HEK293 (cell line): Measurements from ENCODE around the gene C16orf78.

Experiments used
- CTCF ChIA-PET: fragments of 350-600 bp; formaldehyde crosslinking; extraction: SDS; loops from one replicate; lab custom pipeline; 2021; ENCODE audit warnings: antibody characterized with exemption; lab: Yijun Ruan, JAX
- POLR2A ChIA-PET: fragments of 300-600 bp; formaldehyde crosslinking; extraction: SDS; loops from one replicate; lab custom pipeline; 2020; ENCODE audit warnings: antibody characterized with exemption, inconsistent platforms; lab: Yijun Ruan, JAX
- H3K27ac ChIP-seq: fragments of 200-500 bp; sonication (Bioruptor generic); 2 replicates; pipeline ENCODE4 v1.5.1; 2014; ENCODE audit warnings: low read depth, low read length, control low read depth, inconsistent platforms; ENCODE audit errors: extremely low read depth
- H3K36me3 ChIP-seq, 2 experiments: fragments of 200-500 bp in 1 of 2; sonication (Bioruptor generic) in 1 of 2; 1 replicate in 1 of 2; 2 replicates in 1 of 2; pipeline ENCODE4 v1.5.1; 2014 to 2017; ENCODE audit warnings: inconsistent platforms in 2 of 2, low read length in 2 of 2; ENCODE audit not compliant: control insufficient read depth in 2 of 2, insufficient read depth in 1 of 2
- H3K4me1 ChIP-seq: fragments of 200-500 bp; sonication (Bioruptor generic); 2 replicates; pipeline ENCODE4 v1.5.1; 2014; ENCODE audit warnings: mild to moderate bottlenecking, low read length, inconsistent platforms; ENCODE audit not compliant: control insufficient read depth, insufficient read depth
- H3K4me3 ChIP-seq: 2 replicates; pipeline ENCODE4 v1.5.1; 2011; ENCODE audit warnings: low read depth, mild to moderate bottlenecking, control low read depth, low read length, moderate library complexity
- H3K9me3 ChIP-seq: fragments of 200-500 bp; sonication (Bioruptor generic); 2 replicates; pipeline ENCODE4 v1.5.1; 2014; ENCODE audit warnings: low read depth, low read length, inconsistent platforms; ENCODE audit not compliant: control insufficient read depth, insufficient read depth
- GFI1B ChIP-seq: fragments of 450-650 bp; formaldehyde crosslinking; IDR thresholded peaks from 2 replicates; pipeline ENCODE4 v1.5.1; 2016; ENCODE audit warnings: missing biosample characterization, missing genetic modification characterization
- OVOL3 ChIP-seq: fragments of 450-650 bp; formaldehyde crosslinking; IDR thresholded peaks from 2 replicates; pipeline ENCODE4 v1.5.1; 2016; ENCODE audit warnings: missing biosample characterization, missing genetic modification characterization
- ZBTB1 ChIP-seq: fragments of 450-650 bp; formaldehyde crosslinking; IDR thresholded peaks from 2 replicates; pipeline ENCODE4 v1.5.1; 2016; ENCODE audit warnings: missing biosample characterization, missing genetic modification characterization
- ZNF16 ChIP-seq: fragments of 450-650 bp; formaldehyde crosslinking; IDR thresholded peaks from 2 replicates; pipeline ENCODE4 v1.5.1; 2016; ENCODE audit warnings: low read depth, missing biosample characterization, missing genetic modification characterization
- ZNF169 ChIP-seq: fragments of 450-650 bp; formaldehyde crosslinking; IDR thresholded peaks from 2 replicates; pipeline ENCODE4 v1.5.1; 2016; ENCODE audit warnings: missing biosample characterization, missing genetic modification characterization
- ZNF23 ChIP-seq: fragments of 450-650 bp; formaldehyde crosslinking; IDR thresholded peaks from 2 replicates; pipeline ENCODE4 v1.5.1; 2016; ENCODE audit warnings: missing biosample characterization, missing genetic modification characterization, borderline replicate concordance
- ZNF350 ChIP-seq: fragments of 450-650 bp; formaldehyde crosslinking; IDR thresholded peaks from 2 replicates; pipeline ENCODE4 v1.5.0; 2017; ENCODE audit warnings: missing biosample characterization, mild to moderate bottlenecking, missing genetic modification characterization
- ZNF473 ChIP-seq: fragments of 450-650 bp; formaldehyde crosslinking; IDR thresholded peaks from 2 replicates; pipeline ENCODE4 v1.5.1; 2017; ENCODE audit warnings: missing biosample characterization, missing genetic modification characterization
- ZNF521 ChIP-seq: fragments of 450-650 bp; formaldehyde crosslinking; IDR thresholded peaks from 2 replicates; pipeline ENCODE4 v1.5.1; 2017; ENCODE audit warnings: missing biosample characterization, mild to moderate bottlenecking, missing genetic modification characterization
- ZNF544 ChIP-seq: fragments of 450-650 bp; formaldehyde crosslinking; IDR thresholded peaks from 2 replicates; pipeline ENCODE4 v1.5.0; 2017; ENCODE audit warnings: missing biosample characterization, missing genetic modification characterization
- ZNF558 ChIP-seq: fragments of 450-650 bp; formaldehyde crosslinking; IDR thresholded peaks from 2 replicates; pipeline ENCODE4 v1.5.1; 2016; ENCODE audit warnings: missing biosample characterization, missing genetic modification characterization
- ZNF626 ChIP-seq: fragments of 450-650 bp; sonication (Bioruptor Pico); formaldehyde crosslinking; IDR thresholded peaks from 2 replicates; pipeline ENCODE4 v1.5.1; 2018; ENCODE audit warnings: missing biosample characterization, missing genetic modification characterization, inconsistent platforms
- ZNF629 ChIP-seq: fragments of 450-650 bp; formaldehyde crosslinking; IDR thresholded peaks from 2 replicates; pipeline ENCODE4 v1.5.1; 2017; ENCODE audit warnings: missing biosample characterization, missing genetic modification characterization
- TF ChIP-seq, protein P1 (sequence below): fragments of 450-650 bp; formaldehyde crosslinking; IDR thresholded peaks from 2 replicates; pipeline ENCODE4 v1.5.1; 2016; ENCODE audit warnings: missing biosample characterization, missing genetic modification characterization, low read depth
- TF ChIP-seq, protein P2 (sequence below): fragments of 450-650 bp; formaldehyde crosslinking; IDR thresholded peaks from 2 replicates; pipeline ENCODE4 v1.5.1; 2017; ENCODE audit warnings: missing biosample characterization, missing genetic modification characterization
- TF ChIP-seq, protein P3 (sequence below): fragments of 450-650 bp; formaldehyde crosslinking; IDR thresholded peaks from 2 replicates; pipeline ENCODE4 v1.5.1; 2016; ENCODE audit warnings: missing biosample characterization, missing genetic modification characterization
- TF ChIP-seq, protein P4 (sequence below): fragments of 450-650 bp; formaldehyde crosslinking; conservative IDR thresholded peaks from 2 replicates; pipeline ENCODE4 v1.5.1; 2016; ENCODE audit warnings: low read depth, missing biosample characterization, missing genetic modification characterization

C16orf78 gene

DNA sequence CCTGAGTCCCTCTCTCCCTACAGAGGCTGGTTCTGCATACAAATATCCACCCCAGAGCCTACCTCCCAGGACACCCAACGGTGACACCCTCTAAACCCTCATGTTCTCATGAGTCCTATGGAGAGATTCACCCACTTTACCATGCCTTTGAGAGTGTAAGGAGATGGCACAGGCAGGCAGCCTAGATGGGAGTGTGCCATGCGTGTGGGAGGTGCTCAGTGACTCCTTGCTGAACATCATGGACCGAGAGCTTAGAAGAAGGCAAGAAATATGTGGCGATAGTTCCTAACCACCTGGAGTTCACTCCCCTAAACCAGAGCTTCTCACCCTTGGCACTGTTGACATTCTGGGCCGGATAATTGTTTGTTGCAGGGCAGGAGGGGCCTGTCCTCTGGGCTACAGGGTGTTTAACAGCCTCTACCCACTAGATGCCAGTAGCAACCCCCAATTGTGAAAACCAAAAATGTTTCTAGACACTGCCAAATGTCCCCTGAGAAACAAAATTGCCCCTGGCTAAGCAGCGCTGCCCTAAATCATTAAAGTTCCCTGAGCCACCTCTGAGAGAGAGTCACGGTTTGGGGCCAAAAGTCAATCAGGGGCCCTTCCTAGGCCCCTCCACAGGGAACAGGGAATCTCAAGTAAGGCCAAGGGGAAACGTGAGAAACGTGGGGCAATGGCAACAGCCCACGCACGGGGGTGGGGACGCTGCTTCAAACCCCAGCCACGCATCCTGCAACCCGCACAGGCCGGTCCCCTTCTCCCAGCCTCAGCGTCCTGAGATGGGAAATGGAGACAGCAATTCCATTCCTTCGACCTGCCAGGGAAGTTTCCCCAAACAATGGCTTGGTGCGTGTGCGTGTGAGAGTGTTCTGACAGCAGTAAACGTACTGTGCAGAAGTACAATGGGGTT lies 66.8 kb downstream of the C16orf78 start (continued):
- TF ChIP-seq, protein P1, sequence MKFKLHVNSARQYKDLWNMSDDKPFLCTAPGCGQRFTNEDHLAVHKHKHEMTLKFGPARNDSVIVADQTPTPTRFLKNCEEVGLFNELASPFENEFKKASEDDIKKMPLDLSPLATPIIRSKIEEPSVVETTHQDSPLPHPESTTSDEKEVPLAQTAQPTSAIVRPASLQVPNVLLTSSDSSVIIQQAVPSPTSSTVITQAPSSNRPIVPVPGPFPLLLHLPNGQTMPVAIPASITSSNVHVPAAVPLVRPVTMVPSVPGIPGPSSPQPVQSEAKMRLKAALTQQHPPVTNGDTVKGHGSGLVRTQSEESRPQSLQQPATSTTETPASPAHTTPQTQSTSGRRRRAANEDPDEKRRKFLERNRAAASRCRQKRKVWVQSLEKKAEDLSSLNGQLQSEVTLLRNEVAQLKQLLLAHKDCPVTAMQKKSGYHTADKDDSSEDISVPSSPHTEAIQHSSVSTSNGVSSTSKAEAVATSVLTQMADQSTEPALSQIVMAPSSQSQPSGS (tag by site-specific recombination) = no peak
- TF ChIP-seq ZNF473 (tag by site-specific recombination) (no peak), ZNF16 (tag by site-specific recombination) (no peak), ZNF544 (tag by site-specific recombination) (no peak)

DNA sequence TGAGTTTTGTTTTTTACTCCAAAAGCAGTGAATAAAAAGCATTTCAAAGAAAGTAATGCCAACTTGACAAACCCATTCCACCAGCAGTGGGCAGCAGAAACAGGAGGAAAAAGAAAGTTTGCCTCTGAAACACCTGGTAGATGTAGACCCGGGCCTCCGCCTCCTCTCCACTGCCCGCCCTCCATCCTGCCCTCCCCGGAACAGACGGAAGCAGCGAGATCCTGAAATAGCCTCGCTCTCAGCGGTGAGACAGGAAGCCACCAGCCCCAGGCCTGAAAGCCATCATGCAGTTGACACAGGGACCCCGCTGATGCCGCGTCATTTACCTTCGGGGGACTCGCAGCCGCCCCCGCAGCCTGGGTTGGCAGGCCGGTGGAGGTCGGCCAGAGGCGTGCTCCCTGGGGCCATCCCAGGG lies 67.8 kb downstream of the C16orf78 start:
- CTCF ChIA-PET = no interaction called here
- no peak overlapping the region for H3K4me3 ChIP-seq
- POLR2A ChIA-PET = no interaction called here

More for the DNA sequence above, 67.8 kb downstream of the C16orf78 start:
- Histone ChIP-seq H3K4me1 (no peaks in the 10 kb centered on the region), H3K27ac (no peak overlapping the region), H3K9me3 (no peaks in the 10 kb centered on the region), H3K36me3 (no peaks in the 10 kb centered on the region)
- TF ChIP-seq ZNF350 (tag by site-specific recombination) = no peak
- TF ChIP-seq OVOL3 (tag by site-specific recombination) = no peak
- TF ChIP-seq, protein P2, sequence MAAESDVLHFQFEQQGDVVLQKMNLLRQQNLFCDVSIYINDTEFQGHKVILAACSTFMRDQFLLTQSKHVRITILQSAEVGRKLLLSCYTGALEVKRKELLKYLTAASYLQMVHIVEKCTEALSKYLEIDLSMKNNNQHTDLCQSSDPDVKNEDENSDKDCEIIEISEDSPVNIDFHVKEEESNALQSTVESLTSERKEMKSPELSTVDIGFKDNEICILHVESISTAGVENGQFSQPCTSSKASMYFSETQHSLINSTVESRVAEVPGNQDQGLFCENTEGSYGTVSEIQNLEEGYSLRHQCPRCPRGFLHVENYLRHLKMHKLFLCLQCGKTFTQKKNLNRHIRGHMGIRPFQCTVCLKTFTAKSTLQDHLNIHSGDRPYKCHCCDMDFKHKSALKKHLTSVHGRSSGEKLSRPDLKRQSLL = no peak
- no peak for TF ChIP-seq ZNF626 (tag by site-specific recombination)
- TF ChIP-seq, protein P3, sequence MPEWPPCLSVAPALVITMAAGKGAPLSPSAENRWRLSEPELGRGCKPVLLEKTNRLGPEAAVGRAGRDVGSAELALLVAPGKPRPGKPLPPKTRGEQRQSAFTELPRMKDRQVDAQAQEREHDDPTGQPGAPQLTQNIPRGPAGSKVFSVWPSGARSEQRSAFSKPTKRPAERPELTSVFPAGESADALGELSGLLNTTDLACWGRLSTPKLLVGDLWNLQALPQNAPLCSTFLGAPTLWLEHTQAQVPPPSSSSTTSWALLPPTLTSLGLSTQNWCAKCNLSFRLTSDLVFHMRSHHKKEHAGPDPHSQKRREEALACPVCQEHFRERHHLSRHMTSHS (tag by site-specific recombination) = no peak
- no peak for TF ChIP-seq ZBTB1 (tag by site-specific recombination)
- TF ChIP-seq GFI1B (tag by site-specific recombination) = no peak
- TF ChIP-seq ZNF23 (tag by site-specific recombination) = no peak
- TF ChIP-seq ZNF169 (tag by site-specific recombination) = no peak
- TF ChIP-seq, protein P4, sequence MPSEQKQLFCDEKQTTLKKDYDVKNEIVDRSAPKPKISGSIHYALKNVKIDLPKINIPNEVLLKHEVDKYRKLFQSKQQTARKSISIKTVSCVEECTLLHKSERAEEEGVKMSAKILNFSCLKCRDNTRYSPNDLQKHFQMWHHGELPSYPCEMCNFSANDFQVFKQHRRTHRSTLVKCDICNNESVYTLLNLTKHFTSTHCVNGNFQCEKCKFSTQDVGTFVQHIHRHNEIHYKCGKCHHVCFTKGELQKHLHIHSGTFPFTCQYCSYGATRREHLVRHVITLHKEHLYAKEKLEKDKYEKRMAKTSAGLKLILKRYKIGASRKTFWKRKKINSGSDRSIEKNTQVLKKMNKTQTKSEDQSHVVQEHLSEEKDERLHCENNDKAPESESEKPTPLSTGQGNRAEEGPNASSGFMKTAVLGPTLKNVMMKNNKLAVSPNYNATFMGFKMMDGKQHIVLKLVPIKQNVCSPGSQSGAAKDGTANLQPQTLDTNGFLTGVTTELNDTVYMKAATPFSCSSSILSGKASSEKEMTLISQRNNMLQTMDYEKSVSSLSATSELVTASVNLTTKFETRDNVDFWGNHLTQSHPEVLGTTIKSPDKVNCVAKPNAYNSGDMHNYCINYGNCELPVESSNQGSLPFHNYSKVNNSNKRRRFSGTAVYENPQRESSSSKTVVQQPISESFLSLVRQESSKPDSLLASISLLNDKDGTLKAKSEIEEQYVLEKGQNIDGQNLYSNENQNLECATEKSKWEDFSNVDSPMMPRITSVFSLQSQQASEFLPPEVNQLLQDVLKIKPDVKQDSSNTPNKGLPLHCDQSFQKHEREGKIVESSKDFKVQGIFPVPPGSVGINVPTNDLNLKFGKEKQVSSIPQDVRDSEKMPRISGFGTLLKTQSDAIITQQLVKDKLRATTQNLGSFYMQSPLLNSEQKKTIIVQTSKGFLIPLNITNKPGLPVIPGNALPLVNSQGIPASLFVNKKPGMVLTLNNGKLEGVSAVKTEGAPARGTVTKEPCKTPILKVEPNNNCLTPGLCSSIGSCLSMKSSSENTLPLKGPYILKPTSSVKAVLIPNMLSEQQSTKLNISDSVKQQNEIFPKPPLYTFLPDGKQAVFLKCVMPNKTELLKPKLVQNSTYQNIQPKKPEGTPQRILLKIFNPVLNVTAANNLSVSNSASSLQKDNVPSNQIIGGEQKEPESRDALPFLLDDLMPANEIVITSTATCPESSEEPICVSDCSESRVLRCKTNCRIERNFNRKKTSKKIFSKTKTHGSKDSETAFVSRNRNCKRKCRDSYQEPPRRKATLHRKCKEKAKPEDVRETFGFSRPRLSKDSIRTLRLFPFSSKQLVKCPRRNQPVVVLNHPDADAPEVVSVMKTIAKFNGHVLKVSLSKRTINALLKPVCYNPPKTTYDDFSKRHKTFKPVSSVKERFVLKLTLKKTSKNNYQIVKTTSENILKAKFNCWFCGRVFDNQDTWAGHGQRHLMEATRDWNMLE (tag by site-specific recombination) = no peak
- TF ChIP-seq ZNF521 = no peak
- TF ChIP-seq, protein P1 (tag by site-specific recombination) = no peak
- TF ChIP-seq ZNF558 (tag by site-specific recombination) = no peak
- TF ChIP-seq ZNF629 = no peak
